Liver (tissue), 9 donors: Measurements from ENCODE around the gene CXCR3. TPM values are rescaled to one million over a fixed set of nuclear protein-coding genes. Genes with fewer than 3 reads are reported as not detected.

Experiments used
- DNase-seq: peaks from one replicate; pipeline ENCODE4 v3.0.0-alpha.2; 2017; ENCODE audit warnings: low spot score
- H3K27ac ChIP-seq, 2 donors: one replicate each; pipeline ENCODE4 v1.7.0; 2013; ENCODE audit warnings: inconsistent platforms in 2 of 2, low read length in 2 of 2, control low read depth in 1 of 2, low read depth in 1 of 2, mild to moderate bottlenecking in 1 of 2
- H3K27me3 ChIP-seq, 4 donors: one replicate each; pipeline versions ENCODE4 v1.6.1 to v1.7.0; 2013; ENCODE audit warnings: low read length in 3 of 4, inconsistent platforms in 1 of 4, mild to moderate bottlenecking in 1 of 4, moderate library complexity in 1 of 4; ENCODE audit not compliant: control insufficient read depth in 4 of 4, insufficient read depth in 4 of 4
- H3K36me3 ChIP-seq, 4 donors: one replicate each; pipeline versions ENCODE4 v1.6.1 to v1.7.0; 2013; ENCODE audit warnings: low read length in 3 of 4, mild to moderate bottlenecking in 3 of 4, low read depth in 1 of 4, moderate library complexity in 1 of 4; ENCODE audit not compliant: control insufficient read depth in 4 of 4, insufficient read depth in 3 of 4
- H3K4me1 ChIP-seq, 4 donors: one replicate each; pipeline versions ENCODE4 v1.6.1 to v1.7.0; 2013; ENCODE audit warnings: low read length in 3 of 4, mild to moderate bottlenecking in 3 of 4, moderate library complexity in 1 of 4; ENCODE audit not compliant: control insufficient read depth in 4 of 4, insufficient read depth in 4 of 4
- H3K4me3 ChIP-seq, 3 donors: one replicate each; pipeline versions ENCODE4 v1.6.1 to v1.7.0; 2013; ENCODE audit warnings: low read length in 3 of 3, control low read depth in 1 of 3, low read depth in 1 of 3, mild to moderate bottlenecking in 1 of 3
- H3K9ac ChIP-seq, 2 donors: one replicate each; pipeline ENCODE4 v1.7.0; 2013; ENCODE audit warnings: low read length in 2 of 2, mild to moderate bottlenecking in 2 of 2, moderate library complexity in 2 of 2, control low read depth in 1 of 2, low read depth in 1 of 2
- H3K9me3 ChIP-seq, 4 donors: one replicate each; pipeline versions ENCODE4 v1.6.1 to v1.7.0; 2013; ENCODE audit warnings: low read length in 3 of 4; ENCODE audit not compliant: control insufficient read depth in 4 of 4
- ATF3 ChIP-seq: IDR thresholded peaks from 2 replicates; pipeline ENCODE4 v1.6.1; 2016; ENCODE audit warnings: antibody characterized with exemption
- CTCF ChIP-seq: fragments of 150-350 bp; IDR thresholded peaks from 2 replicates; pipeline ENCODE4 v1.5.1; 2017; ENCODE audit warnings: improper control_type of control experiment, low read depth, low read length; ENCODE audit not compliant: missing input control
- EGR1 ChIP-seq, 2 donors: IDR thresholded peaks; 2 replicates each; pipeline ENCODE4 v1.6.1; 2016 to 2018; ENCODE audit warnings: antibody characterized with exemption in 2 of 2, low read depth in 2 of 2
- FOXA1 ChIP-seq: IDR thresholded peaks from 2 replicates; pipeline ENCODE4 v1.6.1; 2016; ENCODE audit warnings: antibody characterized with exemption
- FOXA2 ChIP-seq: IDR thresholded peaks from 2 replicates; pipeline ENCODE4 v1.6.1; 2016; ENCODE audit warnings: antibody characterized with exemption
- GABPA ChIP-seq, 2 donors: IDR thresholded peaks in 1 of 2; conservative IDR thresholded peaks in 1 of 2; 2 replicates each; pipeline ENCODE4 v1.6.1; 2016; ENCODE audit warnings: antibody characterized with exemption in 2 of 2, mild to moderate bottlenecking in 1 of 2, moderate library complexity in 1 of 2
- HNF4G ChIP-seq: IDR thresholded peaks from 2 replicates; pipeline ENCODE4 v1.6.1; 2016; ENCODE audit warnings: antibody characterized with exemption
- JUND ChIP-seq, 2 donors: IDR thresholded peaks; 2 replicates each; pipeline ENCODE4 v1.6.1; 2016; ENCODE audit warnings: antibody characterized with exemption in 2 of 2
- MAX ChIP-seq: IDR thresholded peaks from 2 replicates; pipeline ENCODE4 v1.6.1; 2016; ENCODE audit warnings: antibody characterized with exemption
- NR2F2 ChIP-seq: IDR thresholded peaks from 2 replicates; pipeline ENCODE4 v1.6.1; 2016; ENCODE audit warnings: antibody characterized with exemption
- RAD21 ChIP-seq, 2 donors: IDR thresholded peaks; 2 replicates each; pipeline ENCODE4 v1.6.1; 2016; ENCODE audit warnings: antibody characterized with exemption in 2 of 2, mild to moderate bottlenecking in 2 of 2
- REST ChIP-seq: IDR thresholded peaks from 2 replicates; pipeline ENCODE4 v1.6.1; 2016; ENCODE audit warnings: antibody characterized with exemption, mild to moderate bottlenecking
- RXRA ChIP-seq, 2 donors: IDR thresholded peaks; 2 replicates each; pipeline ENCODE4 v1.6.1; 2017 to 2018; ENCODE audit warnings: antibody characterized with exemption in 2 of 2, mild to moderate bottlenecking in 1 of 2
- SP1 ChIP-seq: IDR thresholded peaks from 2 replicates; pipeline ENCODE4 v1.6.1; 2018; ENCODE audit warnings: antibody characterized with exemption, mild to moderate bottlenecking
- TAF1 ChIP-seq: conservative IDR thresholded peaks from 2 replicates; pipeline ENCODE4 v1.6.1; 2016; ENCODE audit warnings: antibody characterized with exemption, mild to moderate bottlenecking
- YY1 ChIP-seq: IDR thresholded peaks from 2 replicates; pipeline ENCODE4 v1.6.1; 2016; ENCODE audit warnings: antibody characterized with exemption, mild to moderate bottlenecking
- ZBTB33 ChIP-seq: IDR thresholded peaks from 2 replicates; pipeline ENCODE4 v1.6.1; 2016; ENCODE audit warnings: antibody characterized with exemption
- WGBS: extraction: QIAGEN DNeasy Blood & Tissue Kit; methylation state at CpG from one replicate; pipeline ENCODE4 v1.1.7; 2013; 5-methylcytosine and 5-hydroxymethylcytosine counted together
- polyA plus RNA-seq, 2 donors: library from polyadenylated mRNA; stranded (reverse) in 1 of 2; unstranded in 1 of 2; fragments of 200-250 nt in 1 of 2; fragments of >200 nt in 1 of 2; fragmentation: Nextera tagmentation in 1 of 2; extraction: Ambion mirVana in 1 of 2; gene quantifications; one replicate each; pipeline versions ENCODE4 v1.2.1 to v1.2.3, GENCODE V29; 2013 to 2015
- total RNA-seq, 2 donors: library from RNA; depleted of rRNA; stranded (reverse); fragments of >200 nt; gene quantifications; one replicate each; pipeline ENCODE4 v1.2.3, GENCODE V29; 2014
- donor health status: healthy.
- donor health status: healthy.
- donor health status: healthy.
- donor health status: healthy.
- donor health status: healthy.

Gene CXCR3
- total and polyA plus RNA-seq, 4 donors: 0.25 to 0.27 (median 0.25) TPM; not detected in 1

- no peak overlapping the region for H3K27ac ChIP-seq
- no peaks in the 10 kb centered on the region for H3K27me3 ChIP-seq
- WGBS: 62% methylated on average over 6 of the region's 6 CpGs
- peaks cover 0 to 3% (median 0%) of the 10 kb centered on the region in 4 donors for H3K9me3 ChIP-seq
- DNase-seq: no peak
- H3K36me3 ChIP-seq: no peaks in the 10 kb centered on the region
- H3K9ac ChIP-seq: no peak overlapping the region
- no peak overlapping the region for H3K4me3 ChIP-seq
- TF ChIP-seq MAX (no peak), GABPA (IDR thresholded peaks at IDR 0.05 in 1 of 2, conservative IDR thresholded peaks at IDR 0.05 in 1 of 2) (no peak), FOXA1 (no peak), JUND (IDR thresholded peaks at IDR 0.05) (no peak), NR2F2 (no peak), CTCF (no peak), HNF4G (no peak), TAF1 (no peak), RAD21 (IDR thresholded peaks at IDR 0.05) (no peak), ATF3 (no peak), REST (no peak)
- H3K4me1 ChIP-seq: peaks cover 0 to 10% (median 1%) of the 10 kb centered on the region in 4 donors
These were observed 3.3 kb upstream of the CXCR3 start for GRCh38 chrX:71621603-71622002.

GRCh38 chrX:71619986-71620385, 1.7 kb upstream of the CXCR3 start:
- H3K27ac ChIP-seq: no peak overlapping the region
- TF ChIP-seq HNF4G: no peak
- TF ChIP-seq EGR1 (IDR thresholded peaks at IDR 0.05; ENCODE audit: low read depth in 2 of 2): no peak
- no peak for TF ChIP-seq SP1
- no peak for TF ChIP-seq YY1
- TF ChIP-seq REST: no peak
- no peak for TF ChIP-seq GABPA (IDR thresholded peaks at IDR 0.05 in 1 of 2, conservative IDR thresholded peaks at IDR 0.05 in 1 of 2)
- TF ChIP-seq ATF3: no peak
- TF ChIP-seq RXRA (IDR thresholded peaks at IDR 0.05): no peak
- TF ChIP-seq ZBTB33: no peak
- no peak for TF ChIP-seq JUND (IDR thresholded peaks at IDR 0.05)
- TF ChIP-seq CTCF: no peak
- no peak for TF ChIP-seq FOXA2
- no peak for TF ChIP-seq NR2F2
- no peak for TF ChIP-seq TAF1
- TF ChIP-seq RAD21 (IDR thresholded peaks at IDR 0.05): no peak
- no peak for TF ChIP-seq FOXA1

More at GRCh38 chrX:71619986-71620385, 1.7 kb upstream of the CXCR3 start:
- no peak for DNase-seq
- Histone ChIP-seq H3K27me3 (no peaks in the 10 kb centered on the region), H3K4me3 (no peak overlapping the region), H3K4me1 (peaks cover 0 to 10% (median 1%) of the 10 kb centered on the region in 4 donors), H3K36me3 (peaks cover 0 to 2% (median 0%) of the 10 kb centered on the region in 4 donors), H3K9ac (no peak overlapping the region), H3K9me3 (peaks cover 0 to 3% (median 0%) of the 10 kb centered on the region in 4 donors)
- WGBS: 59% methylated on average over 1 of the region's 1 CpG
